ENCODE measurements around the gene AHDC1.

AHDC1 gene

DNA sequence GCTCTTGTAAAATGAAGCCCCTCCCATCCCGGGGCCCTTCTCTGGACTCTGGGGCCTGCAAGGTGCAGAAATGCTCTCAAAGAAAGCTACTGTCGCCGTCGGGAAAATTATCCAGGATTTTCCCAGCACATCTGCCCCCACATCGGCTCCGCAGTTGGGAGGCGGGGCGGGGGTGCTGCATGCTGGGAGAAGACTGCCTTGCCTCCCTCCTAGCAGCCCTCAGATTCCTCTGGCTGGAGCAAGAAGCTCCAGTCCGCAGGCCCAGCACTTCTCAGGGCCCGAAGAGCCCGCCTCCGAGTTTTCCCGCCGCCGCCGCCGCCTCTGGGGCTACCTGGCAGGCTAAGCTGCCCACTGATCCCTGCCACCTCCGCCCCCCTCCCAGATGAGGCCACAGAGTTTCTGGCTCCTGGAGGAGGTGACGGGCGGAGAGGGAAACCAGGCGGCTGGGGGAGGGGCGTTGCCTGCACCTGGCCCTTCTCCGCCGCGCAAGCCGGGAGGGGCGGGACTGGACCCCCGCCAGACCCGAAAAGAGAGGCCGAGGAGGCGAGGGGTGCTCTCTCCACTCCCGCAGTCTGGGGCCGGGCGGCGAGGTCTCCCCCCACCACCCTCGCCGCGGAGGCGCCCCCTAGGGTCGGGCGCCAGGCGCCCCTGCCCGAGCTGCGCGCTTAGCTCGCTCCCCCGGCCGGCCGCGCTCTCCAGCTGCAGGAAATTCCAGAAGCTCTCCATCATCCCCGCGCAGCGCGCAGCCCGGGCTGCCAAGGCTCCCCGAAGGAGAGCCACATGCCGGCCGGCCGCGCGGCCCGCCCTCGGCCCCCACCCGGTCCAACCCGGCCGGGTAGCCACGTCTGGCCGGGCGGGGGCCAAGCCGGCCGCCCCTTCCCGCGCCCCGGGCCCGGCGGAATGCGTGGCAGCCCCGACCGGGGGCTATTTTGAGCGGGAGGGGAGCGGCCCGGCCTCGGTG lies 28.8 kb downstream of the AHDC1 start:
- no peak for DNase-seq

DNA sequence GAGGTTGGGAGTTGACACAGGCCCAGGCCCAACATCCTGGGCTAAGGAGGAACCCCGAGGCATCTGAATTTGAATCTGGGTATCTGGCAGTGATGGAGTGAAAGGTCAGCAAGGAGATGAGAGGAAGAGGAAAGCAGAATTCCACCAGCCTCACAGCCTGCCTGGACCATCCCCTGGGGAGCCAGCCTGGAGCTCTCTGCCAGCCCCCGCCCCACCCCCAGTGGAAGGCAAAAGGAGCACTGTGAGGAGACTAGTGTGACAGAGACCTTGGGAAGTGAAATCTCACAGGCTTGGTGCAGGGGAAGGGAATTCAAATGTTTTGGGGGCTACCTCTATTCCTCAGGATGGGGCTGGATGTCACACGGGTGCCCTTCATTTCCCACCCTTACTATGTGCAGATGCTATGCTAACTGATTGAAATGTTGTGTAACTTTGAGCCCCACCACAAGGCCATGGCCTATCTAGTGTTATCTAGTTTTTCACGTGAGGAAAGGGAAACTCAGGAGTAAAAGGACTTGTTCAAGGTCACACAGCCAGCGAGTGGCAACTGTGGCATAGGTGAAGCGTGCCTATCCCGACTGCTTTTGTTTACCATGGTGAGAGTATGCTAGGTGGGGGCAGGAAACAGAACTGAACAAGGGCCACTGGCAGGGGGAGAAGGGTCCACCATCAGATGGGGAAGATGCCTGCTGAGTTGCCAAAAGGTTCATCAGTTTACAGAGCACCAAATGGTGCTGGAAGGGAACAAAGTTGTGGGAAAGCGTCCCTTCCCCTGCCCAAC lies 29.8 kb downstream of the AHDC1 start:
- no peak for DNase-seq

DNA sequence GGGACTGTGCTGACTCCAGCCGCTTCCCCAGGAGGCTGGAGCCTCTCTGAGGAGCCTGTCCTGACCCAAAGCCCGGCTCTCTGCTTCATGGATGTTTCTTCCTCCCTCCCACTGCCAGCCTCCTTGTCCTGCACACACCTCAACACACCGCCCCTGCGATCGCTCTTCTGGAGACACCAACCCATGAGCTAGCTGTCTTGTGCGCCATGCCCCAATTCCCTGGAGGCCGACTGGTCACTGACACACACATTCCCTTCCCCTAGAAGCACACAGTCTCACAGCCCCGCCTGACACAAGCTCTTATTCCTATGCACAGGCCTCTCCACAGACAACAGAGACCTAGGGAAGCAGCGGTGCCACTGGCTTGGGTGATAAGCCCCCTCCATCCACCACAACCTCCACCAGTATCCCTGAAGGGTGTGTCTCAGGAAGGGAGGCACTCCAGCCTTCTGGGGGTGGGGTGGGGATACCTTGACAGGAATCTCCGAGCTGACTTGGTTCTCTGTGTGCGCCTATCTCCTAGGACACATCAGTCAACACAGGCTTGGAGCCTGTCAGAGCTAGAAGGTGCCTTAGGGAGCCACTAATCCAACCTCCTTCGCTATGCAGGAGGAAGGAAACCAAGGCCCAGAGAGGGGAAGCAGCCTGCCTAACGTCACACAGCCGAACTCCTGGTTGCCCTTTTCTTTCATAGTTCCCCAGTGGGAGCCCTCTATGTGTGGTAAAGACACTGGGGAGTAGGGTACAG lies 31.1 kb downstream of the AHDC1 start:
- DNase-seq, result no peak

DNA sequence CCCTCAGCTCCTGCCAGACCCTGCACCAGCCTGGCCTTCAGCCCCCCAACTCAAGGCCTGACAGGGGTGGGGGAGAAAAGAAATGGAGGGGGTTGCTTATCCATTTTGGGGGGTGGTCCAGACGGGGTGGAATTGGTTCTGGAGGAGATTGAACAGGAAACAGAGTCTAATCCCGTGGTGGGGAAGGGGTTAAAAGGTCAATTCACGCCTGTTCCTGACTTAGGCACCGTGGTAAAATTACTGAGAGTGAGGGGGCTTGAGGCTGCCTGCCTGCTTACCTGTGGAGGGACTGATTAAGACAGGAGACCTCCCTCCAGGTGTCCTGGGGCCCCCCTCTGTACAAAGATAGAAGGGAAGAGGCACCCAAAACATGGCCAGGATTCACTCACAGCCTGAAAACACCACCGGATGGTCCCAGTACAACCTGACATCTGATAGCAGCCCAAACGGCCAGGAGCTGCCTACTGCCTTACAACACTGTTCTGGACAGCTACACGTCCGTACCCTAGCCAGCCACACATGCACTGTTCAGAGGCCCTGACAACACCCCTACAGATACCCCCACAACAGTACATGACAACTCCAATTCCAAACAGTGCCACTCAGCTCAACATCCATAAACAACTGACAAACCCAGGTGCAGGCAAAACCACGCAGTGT lies 31.8 kb downstream of the AHDC1 start:
- DNase-seq, result no peak

DNA sequence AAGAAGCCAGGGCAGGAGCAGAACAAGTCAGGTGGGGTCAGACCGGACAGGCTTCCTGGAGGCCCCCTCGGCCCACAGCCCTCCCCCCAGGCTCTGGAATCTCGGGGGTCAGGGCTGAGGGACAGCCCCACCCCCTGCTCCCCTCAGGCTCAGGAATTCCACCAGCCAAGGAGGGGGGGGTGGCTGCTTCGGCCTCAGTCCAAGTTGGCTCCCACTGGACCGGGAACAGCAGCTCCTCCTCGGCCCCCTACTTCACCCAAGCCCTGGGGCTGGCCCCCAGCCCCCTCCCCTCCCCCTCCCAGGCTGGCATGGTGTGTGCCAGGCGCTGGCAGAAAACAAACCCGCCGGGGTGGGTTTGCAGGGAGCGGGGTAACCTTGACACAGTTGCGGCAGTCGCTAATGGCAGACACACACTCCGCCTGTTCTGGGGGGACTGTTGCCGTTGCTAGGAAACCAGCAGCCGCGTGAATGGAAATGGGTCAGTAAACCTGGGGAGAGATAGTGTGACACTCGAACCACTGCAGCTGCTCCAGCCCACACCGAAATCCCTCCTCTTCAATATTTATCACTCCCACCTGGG lies 32.4 kb downstream of the AHDC1 start:
- DNase-seq, result no peak

DNA sequence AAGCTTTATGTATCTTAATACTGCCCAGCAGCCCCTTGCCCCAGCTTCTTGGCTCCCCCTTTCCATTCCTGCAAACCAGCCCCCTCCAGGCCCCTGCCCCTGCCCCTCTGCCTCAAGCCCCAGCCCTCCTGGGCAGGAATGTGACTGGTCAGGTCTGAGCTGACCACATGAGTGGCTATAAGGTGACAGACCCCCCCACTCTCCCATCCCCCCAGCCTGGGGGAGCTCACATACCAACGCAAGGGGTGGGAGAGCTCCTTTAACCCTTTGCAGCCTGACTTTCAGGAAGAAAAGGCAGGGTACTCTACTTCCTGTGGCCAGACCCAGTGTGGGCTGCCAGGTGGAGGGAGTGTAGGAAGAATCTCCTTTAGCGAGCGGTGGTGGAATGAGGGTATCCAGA lies 33.2 kb downstream of the AHDC1 start:
- no peak for DNase-seq

DNA sequence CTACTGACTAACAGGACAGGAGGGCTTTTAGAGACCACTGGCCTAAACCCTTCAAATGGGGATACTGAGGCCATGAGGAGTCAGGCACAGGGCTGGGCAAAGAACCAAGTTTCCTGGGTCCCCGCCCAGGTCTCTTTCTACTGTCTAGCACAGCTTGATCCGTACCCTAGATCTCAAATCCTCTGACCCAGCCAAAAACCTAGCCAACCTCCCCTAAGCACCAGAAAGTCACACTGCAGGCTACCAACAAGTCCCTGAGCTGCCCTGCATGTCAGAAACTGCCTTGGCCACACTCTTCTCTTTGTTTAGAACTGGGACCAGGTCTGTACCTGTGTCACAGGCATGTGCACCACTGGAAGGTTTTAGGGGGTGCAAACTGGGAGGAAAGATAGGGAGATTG lies 33.6 kb downstream of the AHDC1 start:
- no peak for DNase-seq

DNA sequence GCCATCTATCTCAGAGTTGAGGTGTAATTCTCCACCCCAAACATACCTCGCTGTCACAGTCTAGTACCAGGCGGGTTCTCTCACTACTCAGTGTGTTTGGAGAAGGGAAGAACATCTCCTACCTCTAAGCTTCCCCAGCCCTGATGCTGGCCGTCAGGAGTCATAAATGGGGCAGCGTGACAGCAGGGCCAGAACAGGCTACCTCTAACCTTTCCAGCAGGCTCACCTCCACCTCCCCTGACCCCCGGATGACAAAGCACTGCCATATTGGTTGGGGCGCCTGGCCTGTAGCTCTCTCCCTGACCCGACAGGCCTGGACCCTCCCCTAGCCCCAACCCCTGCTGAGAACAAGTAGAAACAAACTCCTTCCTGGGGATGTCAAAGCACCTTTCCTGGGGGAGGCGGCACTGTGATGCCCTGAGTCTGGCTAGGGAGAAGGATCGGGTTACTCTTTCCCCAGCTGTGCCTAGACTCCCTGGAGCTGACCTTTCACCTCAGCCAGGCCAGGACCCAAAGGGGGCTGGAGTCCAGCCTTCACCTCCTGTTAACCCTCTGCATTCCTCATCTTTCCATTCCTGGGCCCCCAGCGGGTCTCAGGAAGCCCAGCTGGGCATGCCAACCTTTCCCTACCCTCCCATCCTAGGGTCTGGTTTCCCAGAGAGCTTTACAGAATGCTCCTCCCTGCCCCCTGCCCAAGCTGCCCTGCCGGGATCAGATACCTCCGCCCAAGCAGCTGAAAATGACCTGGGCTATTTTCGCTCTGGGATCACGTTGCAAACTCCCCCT lies 34.2 kb downstream of the AHDC1 start:
- DNase-seq, result no peak

DNA sequence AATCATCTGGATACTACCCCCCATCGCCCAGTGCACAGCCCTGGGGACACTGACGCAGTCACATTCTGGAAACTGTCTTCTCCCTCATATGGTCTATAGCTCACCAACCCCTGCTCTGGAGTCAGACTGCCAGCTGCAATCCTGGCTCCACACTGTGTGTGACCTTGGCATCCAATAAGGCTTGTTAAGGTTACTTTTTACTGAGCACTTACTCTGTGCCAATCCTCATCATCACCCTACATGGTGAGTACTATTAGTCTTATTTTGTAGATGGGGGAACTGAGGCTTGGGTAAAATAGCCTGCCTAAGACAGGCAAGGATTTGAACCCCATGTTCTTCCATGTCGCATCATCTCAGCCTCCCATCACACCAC lies 34.9 kb downstream of the AHDC1 start:
- no peak for DNase-seq

DNA sequence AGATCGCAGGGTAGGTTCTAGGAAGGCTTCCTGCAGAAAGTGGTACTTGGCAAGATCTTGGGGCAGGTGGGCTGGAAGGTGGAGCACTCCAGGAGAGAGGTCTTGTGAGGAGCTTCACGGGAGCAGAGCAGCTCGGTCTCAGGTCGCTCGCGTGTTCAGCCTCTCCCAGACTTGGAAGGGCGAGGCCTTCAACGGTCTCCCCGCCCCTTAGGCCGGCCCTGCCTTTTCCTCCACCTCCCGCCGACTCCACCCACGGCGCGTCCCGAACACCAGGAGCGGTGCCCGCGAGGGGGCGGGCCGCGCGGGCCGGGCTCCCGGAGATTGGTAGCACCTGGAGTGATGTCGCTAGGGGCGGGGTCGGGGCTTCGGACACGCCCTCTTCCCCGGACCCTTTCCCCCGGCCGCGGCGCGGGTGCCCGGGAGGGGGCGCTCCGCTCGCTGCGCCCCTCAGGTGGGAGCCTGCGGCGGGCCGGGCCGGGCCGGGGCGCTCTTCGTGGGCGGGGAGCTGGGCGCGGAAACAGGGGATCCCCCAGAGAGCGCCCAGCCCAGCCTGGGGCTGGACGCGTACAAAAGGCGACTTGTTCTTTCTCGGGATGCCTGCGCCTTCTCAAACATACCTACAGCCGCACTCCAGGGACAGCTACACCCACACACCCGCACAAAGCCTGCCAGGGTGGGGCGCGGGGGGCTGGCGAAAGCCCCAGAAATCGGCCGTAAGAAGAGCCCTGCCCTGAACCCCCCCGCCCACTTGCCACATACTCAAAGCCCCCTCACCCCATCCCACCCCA lies 35.5 kb downstream of the AHDC1 start:
- DNase-seq, result peak; percentile 94

DNA sequence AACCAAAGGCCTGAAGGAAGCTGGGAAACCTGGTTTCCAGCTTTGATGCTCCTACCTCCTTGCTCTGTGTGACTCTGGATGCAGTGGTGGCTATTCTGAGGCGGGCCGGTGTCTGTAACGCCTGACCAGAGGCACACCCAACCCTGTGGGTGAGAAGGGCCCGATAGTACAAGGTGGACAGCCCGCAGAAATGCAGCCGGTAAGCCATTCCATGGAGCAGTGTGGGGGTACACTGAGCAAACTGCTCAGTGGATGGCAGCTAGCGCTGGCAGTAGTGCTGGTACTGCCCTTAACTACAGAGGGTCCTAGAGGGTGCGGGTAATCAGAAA lies 36.0 kb downstream of the AHDC1 start:
- no peak for DNase-seq

DNA sequence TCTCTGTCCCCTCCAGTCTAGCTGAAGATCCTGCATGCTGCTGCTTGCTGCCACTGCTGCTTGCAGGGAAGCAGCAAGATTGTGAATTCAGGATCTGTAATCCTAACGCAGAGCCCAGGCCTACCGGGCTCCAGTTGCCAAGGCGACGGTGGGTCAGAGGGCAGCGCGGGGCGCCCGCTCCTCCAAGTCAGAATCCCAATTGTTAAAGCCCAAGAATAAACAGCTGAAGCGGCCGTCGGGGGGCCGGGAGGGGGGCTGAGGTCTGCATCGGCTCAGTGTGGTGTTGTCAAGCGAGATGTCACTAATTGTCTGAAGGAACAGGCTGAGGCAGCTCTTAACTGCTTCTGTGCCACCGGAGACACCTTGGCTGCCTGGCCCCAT lies 36.8 kb downstream of the AHDC1 start:
- no peak for DNase-seq

DNA sequence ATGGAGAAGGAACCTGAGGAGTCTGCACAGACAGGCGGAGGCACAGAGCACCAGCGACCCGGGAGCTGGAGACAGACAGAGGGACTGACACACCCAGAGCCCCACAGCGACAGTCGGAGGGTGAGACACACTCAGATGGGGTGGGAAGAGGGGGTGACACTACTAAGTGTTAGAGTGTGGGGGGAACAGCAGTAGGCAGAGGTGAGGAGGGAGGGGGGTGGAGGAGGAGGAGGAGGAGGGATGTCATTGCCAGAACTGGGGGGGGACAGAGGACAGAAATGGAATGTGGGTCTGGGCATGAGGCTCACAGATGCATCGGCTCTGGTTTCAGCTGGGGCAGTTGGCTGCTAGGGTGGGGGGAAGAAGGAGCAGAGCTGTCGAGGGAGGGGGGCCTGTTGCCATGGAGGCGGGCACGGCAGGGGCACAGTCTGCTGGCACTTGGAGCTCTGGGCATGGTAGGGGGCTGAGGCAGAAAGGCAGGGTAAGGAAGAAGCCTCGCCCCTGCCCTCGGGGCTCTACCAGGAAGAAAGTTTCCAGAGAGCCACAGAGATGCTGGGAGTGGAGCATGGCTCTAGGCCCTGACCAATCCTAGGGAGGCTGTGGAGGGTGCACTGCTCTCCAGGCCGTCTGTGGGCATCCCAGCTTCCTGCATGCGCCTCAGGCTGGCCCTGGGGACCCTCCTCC lies 37.3 kb downstream of the AHDC1 start:
- DNase-seq, result no peak

DNA sequence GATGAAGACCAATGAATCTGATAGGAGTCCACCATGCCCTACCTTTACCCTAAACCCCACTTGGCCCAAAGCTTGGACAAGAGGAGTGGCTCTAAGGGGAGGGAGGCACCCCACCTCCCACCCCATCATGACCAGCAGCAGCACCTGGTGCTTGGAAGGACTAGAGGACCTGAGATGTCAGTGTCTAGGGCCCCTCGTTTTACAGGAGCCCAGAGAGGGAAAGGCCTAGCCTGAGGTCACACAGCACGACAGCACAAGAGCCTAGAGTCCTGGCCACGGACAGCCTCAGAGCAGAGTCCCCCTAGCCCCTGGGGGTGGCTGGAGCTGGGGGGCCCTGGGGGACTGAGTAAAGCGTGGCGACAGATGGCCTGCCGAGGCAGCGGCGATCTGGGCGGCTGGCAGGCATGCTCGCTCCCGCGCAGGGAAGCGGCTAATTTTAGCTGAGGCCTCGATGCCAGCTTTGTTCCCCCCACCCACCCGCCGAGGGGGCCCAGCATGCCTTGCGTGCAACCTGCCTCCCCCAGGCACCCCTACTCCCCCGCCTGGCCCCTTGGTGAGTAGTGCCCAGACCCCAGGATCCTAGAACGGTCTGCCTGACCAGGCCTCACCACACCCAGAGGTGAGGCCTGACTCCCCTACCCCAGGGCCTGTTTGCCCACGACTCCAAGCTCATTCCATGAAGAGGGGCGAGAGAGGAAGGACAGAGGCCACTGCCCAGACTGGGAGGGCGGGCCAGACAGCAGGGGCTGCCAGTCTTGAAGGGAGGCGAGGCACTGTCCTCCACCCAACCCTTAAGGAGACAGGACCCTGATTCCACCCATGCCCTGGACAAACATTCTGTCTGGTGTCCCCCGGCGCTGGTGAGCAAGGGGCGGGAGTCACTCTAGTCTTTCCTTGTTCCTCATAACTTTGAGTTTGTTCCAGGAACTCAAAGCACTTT lies 39.0 kb downstream of the AHDC1 start:
- DNase-seq, result no peak

DNA sequence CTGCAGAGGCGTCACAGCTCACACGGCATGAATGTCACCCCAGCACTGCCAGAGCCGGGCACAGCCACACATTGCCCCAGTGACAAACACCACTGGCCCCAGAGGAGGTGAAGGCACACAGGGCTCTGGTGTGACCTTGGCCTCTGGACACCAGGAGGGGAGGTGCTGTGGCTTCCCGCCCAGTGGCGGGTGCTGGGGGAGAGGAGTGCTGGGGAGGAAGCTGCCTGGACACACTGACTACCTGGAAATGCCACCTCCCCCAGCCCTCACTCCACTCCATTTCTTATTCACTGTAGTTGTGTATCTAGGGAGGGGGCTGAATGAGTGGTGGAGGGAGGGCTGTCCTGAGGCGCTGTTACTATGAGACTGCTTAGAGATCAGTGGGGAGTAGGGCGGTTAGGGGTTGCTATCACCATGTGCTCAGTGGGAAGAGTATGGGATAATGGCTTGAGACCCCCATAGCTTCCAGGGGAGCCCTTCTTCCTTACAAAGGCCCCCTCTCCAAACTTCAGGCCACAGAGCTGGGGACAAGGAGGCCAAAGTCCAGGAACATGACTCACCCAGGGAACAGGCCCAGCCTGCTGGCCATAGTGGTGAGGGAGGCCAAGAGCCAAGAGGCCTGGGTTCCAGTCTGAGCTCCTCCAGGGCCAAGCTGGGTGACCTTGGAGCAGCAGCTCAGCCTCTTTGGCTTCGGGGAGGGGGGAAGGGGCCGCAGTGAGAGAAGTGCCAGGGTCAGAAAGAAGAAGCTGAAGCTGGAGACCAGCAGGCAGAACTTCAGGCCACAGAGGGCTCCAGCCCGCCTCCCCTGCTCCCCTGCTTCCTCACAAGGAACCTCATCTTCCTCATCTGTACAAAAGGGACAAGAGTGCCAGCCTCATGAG lies 40.1 kb downstream of the AHDC1 start:
- DNase-seq, result no peak

DNA sequence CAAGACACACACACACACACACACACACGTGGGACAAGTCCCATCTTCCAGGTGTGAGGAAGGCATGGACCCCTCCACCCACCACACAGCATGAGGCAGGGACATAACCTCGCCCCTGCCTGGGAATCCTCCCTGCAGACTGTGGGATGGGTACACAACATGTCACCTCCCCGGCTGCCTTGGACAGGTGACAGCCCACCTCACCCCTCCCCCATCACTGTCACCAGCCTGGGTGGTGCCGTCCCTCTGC lies 40.7 kb downstream of the AHDC1 start:
- no peak for DNase-seq

DNA sequence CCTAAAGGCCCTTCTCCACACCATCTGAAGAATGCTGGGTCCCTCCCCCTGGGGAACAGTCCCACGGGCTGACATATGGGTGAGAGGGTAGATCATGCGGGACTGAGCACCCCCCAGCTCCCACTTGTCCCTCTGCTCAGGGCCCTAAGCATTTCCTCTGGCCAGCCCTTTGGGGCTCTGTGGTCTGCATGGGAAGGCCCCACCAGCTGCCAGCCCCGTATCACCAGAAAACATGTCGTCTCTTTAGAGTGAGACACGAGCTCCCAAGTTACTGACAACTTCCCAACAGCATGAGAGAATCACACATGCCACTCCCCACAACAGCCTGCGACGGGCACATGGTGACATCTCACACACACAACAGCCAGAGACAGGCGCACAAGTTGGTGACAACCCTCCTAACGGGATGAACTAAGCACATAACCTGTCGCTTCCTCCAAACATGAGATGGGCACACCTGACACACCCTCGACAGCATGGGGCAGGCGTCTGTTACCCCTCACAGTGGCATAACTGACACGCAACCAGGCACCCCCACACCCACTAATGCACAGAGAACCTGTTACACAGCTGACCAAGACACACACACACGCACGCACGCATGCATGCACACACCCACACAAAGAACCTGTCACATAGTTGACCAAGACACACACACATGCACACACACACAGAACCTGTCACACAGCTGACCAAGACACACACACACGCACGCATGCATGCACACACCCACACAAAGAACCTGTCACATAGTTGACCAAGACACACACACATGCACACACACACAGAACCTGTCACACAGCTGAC lies 41.2 kb downstream of the AHDC1 start:
- DNase-seq, result no peak

DNA sequence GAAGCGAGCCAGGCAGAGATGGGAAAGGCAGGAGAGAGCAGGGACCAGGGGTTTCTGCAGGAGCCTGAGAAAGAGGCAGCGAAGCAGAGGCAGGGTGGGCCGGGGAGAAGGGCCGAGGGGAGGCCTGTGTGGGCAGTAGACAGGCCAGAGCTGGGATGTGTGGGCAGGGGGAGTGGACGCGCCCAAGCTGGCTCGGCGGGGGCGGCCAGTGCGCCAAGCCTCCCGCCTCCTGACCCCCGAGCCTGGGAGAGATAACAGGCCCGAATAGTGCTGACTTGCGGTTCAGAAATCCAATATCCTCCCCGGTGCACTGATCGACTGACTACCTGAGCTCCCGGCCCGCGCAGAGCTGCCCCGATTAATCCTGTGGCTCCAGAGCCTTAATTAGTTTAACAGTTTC lies 41.9 kb downstream of the AHDC1 start:
- DNase-seq, result no peak
